Stimulated activated CD4-positive, alpha-beta T cell treated with anti-CD3 and anti-CD28 coated beads, TNF-alpha, amount 100 ng/mL, for 4 hours (primary cell): ENCODE data around the gene TBC1D22A.

Source experiments
- DNase-seq, 3 experiments: peaks; one replicate each; pipeline ENCODE4 v3.0.0-alpha.2; 2020; ENCODE audit warnings: low read depth in 3 of 3

The TBC1D22A gene

DNA sequence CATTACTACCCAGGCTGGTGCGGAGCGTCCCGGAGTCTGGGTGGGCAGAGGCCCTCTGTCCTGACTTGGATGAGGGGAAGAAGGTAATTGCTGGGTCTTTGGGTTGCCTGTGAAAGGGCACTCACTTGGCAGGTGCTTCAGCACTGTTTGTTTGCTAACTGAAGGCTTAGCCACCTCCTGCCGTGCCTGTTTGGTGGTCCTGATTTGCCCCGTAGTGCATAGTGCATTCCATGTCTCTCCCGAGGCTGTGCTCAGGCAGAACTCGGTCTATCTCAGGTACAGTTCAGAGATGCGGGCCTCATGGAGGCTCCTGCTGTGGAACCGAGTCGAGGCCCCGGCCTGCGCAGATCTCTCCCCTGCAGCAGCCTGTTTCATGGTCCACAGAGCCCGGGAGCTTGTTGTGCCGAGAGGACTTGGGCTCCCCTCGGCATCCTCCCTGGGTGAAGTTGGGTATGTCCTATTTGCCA, 146.2 kb downstream of the TBC1D22A start:
- DNase-seq, result no peak

GRCh38 chr22:46909237-46910030, 147.0 kb downstream of the TBC1D22A start:
- no peak for DNase-seq

DNA sequence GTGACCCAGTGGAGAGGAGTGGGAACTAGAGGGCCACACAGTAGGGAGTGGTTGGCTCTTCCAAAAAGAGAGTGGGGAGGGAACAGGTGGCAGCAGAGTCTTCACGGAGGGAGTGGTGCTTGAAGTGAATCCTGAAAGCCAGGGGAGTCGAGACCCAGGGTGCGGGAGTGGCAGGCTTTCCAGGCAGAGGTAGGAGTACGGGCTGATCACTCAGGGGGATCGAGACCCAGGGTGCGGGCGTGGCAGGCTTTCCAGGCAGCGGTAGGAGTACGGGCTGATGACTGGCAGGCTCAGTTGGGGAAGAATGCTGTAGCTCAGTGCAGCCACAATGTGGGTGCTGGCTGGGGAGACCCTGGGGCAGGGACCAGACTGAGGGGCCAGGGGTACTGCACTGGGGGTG, 148.2 kb downstream of the TBC1D22A start:
- DNase-seq, result no peak

DNA sequence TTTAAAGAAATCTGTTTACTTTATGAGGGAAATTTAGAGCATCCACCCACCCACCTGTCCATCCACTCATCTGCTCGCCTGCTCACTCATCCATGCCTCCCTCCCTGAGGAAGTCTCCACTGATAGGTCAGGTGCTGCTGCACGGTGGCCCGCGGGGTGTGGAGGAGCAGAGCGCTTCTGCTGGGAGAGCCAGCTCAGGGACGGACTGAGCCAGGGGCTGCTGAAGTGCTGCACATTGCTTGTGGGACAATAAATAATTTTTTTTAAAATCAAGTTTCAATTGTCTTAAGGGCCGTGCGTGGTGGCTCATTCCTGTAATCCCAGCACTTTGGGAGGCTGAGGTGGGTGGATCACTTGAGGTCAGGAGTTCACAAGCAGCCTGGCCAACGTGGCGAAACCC, 148.9 kb downstream of the TBC1D22A start:
- no peak for DNase-seq

- no peak for DNase-seq
Observed at GRCh38 chr22:46913351-46913750, 150.9 kb downstream of the TBC1D22A start.

DNA sequence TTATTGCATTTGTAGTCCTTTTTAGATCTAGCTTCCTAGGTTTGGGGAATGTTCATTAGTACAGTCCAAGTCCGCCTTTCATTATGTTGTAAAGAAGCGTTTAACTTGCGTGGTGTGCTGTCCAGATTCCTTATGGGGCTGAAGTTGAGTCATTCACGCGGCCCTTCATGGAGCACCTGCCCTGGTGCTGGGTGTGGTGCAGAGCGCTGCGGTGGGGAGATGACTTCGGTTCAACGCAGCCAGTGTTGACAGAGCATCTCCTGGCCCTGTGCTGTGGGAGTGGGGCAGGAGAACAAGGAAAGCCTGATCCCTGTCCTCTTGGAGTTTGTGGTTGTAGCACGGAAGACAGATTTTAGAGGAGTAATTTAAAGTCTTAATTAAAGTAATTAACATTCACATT, 152.0 kb downstream of the TBC1D22A start:
- DNase-seq, result no peak

DNA sequence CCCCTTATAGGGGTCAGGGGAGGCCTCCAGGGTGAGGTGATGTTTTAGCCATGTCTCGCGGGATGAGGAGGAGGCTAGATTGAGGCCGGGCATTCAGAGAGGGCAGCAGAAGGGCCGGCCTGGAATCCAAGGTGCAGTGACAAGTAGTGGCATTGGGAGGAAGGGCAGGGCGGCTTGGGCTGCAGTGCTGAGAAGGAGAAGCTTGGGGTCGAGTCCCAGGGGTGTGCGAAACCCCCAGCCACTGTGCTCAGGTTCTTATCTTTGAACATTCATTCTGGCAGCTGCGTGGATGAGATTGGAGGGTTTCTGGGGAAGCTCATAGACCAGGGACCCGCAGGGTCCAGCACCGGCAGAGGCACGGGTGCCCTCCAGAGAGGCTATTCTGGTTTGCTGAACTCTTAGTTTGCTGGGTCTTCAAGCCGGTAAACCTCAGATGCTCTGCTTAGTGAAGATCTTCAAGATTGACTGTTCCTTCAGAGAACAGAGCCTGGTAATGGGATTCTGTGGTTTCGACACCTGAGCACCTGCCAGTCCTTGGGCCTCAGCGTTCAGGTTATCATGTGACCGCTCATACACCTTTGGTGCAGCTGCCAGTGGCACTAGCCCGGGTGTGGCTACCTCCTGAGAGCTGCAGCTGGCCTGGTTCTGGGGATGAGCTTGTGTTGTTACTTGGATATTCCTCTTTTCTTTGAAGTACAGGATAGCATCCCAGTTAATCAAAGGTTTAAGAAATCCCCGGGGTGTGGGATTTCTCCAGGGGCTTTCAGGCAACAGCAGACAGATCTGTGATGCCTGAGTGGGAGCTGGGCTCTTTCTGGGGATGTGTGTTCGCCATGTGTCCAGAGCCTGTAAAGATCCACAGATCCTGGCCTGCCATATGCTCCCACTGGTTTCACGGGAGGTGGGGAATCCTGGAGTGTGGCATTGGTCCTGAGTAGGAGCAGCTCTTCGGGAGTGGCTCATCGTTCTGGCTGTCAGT, 152.8 kb downstream of the TBC1D22A start:
- DNase-seq, result no peak

DNA sequence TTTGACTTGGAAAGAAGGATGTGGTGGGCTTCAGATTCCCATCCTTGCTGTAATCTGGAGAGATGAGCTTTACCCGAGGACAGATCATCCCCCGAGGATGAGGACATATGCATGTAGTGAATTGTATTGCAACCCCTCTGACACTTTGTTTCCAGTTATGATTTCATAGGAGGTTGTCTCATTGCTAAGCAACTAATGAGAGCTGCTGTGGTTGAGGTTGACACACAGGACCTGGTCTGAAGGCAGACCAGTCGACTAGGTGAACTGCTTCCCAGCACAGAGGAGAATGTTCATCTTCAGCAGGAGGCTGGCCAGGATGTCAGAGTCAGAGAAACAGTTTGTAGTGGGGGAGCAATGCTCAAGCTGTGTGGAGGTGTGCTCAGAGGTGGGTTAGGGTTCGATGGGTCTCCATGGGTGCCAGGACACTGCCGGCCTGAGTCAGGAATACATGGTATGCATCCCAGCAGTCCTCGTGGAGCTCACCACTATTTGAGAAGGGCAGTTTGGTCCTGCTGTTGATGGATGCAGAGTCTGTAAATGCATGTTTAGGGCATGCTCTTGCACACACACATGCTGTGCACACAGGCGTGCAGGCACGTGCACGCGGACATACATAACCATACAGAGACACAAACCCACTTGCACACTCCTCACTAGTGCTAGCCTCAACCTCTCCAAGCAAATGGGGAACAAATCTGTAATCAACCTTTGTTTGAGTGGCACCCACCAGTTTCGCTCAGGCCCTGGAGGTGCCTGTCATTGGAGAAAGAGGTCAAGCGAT, 153.7 kb downstream of the TBC1D22A start:
- DNase-seq, result no peak

GRCh38 chr22:46916886-46917770, 154.7 kb downstream of the TBC1D22A start:
- no peak for DNase-seq

DNA sequence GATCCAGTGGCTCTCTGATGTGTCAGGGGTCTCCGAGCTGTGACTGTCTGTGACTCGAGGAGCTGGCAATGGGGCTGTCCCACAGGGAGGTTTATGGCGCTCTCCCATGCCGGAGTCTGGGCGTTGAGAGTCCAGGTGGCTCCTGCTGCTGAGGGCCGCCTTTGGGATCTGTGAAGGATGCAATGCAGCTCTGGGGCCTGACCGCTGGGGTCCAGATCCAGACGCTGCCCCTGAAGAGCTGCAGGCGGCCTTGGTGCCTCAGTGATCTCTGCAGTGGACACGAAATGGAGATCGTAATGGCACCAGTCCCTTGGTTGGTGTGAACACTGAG, 155.3 kb downstream of the TBC1D22A start:
- DNase-seq, result no peak

- no peak for DNase-seq
Observed at GRCh38 chr22:46918197-46918596, 155.7 kb downstream of the TBC1D22A start.

GRCh38 chr22:46922037-46922436, 159.6 kb downstream of the TBC1D22A start:
- DNase-seq, result no peak

DNA sequence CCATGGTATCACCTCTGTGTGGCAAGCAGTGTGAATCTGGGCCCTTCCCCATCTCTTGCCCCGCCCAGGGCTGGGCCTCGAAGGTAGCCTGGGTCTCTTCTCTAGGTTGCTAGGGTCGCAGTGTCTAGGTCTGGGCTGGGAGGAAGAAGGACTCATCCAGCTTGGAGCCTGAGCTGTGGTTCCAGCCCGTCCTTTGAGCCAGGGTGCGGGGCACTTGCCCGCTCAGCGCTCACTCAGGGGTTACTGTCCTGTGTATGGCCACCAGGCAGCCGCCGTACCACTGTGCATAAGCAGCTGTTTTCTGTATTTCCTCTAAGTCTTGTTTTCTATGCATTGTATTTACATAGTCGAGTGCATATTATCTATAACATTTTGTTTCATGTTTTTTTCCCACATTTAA, 160.9 kb downstream of the TBC1D22A start:
- DNase-seq, result no peak

DNA sequence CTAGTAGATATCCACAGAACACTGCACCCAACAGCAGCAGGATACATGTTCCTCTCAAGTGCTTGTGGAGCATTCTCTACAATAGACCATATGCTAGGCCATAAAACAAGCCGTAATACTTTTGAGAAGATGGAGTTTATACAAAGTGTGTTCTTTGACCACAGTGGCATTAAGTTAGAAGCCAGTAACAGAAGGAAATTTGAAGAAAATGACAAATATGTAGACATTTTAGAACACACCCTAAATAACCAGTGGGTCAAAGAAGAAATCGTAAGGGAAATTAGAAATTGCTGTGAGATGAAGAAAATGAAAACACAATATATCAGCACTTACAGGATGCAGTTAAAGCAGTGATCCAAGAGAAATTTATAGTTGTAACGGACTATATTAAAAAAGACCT, 163.4 kb downstream of the TBC1D22A start:
- no peak for DNase-seq

GRCh38 chr22:46929046-46929709, 166.7 kb downstream of the TBC1D22A start:
- DNase-seq, result no peak

- no peak for DNase-seq
Observed at GRCh38 chr22:46929710-46930204, 167.3 kb downstream of the TBC1D22A start.

- no peak for DNase-seq
Observed at GRCh38 chr22:46931414-46931813, 169.0 kb downstream of the TBC1D22A start.

GRCh38 chr22:46931881-46932280, 169.4 kb downstream of the TBC1D22A start:
- DNase-seq, result no peak

GRCh38 chr22:46933040-46933930, 170.8 kb downstream of the TBC1D22A start:
- DNase-seq, result no peak
